ENCODE results near the gene FAT1.
"Not testable (repeated sequence)": the region's sequence is repeated elsewhere in the genome, so short reads cannot be mapped to it uniquely, and the experiment has no call there.

FAT1 gene

DNA sequence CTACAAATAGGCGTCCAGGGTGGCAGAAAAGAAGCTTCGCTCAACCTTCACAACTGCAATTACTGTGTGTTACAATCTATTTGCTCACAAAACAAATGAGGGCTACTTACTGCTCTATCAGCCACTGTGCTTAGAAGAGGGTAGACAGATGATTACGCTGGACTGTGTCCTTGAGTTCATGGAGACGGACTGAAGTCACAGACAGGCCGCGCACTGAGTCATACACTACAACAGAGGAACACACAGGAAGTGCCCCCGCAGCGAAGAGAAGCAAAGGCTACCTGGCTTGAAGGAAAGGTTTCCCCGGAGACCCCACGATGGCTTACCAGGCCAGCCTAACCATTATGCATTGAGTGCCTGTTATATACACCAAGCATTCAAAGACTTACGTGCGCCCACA lies 25.6 kb downstream of the FAT1 start:
- no peak for DNase-seq (ENCODE audit: low spot score)

DNA sequence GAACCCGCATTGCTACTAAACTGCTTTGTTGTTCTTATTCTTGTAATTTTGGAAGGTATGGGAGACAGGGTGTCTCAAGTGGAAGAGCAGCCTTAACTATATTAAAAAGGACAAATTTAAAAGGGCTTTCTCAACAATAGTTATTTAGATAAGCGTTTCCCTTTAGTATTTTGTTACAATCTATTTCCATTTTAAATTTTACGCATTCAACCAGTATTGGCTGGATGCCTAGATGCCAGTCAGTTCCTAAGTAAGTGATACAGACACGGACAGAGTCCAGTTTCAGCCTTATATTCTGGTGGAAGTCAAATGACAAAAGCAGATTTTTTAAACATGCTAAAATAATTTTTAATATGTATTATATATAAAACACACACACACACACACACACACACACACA lies 28.3 kb downstream of the FAT1 start:
- no peak for DNase-seq (ENCODE audit: low spot score)

DNA sequence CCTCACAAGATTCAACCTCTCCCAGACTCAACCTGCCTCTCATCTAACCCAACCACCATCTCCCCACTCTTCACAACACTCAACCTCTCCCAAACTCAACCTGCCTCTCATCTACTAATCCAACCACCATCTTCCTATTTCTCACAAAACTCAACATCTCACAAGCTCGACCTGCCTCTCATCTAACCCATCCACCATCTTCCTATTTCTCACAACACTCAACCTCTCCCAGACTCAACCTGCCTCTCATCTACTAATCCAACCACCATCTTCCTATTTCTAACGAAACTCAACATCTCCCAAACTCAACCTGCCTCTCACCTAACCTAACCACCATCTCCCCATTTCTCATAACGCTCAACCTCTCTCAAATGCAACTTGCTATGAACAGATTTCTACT lies 29.8 kb downstream of the FAT1 start:
- no peak for DNase-seq (ENCODE audit: low spot score)

DNA sequence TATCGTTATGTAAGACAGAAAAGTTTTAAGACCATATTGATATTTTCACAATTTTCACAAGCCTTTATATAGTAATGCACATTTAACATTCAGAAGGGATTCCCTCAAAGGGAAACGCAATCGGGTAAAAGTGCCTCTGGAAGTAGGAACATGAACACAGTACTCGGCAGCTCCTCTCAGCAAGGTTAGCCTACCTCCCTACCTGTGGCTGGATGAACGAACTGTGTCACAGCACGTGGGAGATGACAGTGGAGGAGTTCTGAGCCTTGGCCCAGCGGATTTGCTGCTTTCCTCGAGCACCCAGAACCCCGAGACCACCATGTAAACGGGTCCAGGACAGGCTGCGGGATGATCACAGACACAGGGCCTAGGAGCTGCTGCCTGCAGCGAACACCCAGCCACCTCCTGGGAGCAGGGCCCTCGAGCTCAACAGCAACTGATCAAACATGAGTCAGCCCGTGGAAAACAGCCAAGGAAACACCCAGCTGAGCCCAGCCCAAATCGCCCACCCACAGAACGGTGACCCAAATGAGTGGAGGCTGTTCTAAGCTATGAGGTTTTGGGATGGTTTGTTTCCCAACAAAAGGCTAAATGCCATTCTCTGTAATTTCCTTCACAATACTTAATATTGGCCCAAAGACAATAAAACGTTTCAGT lies 30.4 kb downstream of the FAT1 start:
- peak; percentile 82 for DNase-seq (ENCODE audit: low spot score)

DNA sequence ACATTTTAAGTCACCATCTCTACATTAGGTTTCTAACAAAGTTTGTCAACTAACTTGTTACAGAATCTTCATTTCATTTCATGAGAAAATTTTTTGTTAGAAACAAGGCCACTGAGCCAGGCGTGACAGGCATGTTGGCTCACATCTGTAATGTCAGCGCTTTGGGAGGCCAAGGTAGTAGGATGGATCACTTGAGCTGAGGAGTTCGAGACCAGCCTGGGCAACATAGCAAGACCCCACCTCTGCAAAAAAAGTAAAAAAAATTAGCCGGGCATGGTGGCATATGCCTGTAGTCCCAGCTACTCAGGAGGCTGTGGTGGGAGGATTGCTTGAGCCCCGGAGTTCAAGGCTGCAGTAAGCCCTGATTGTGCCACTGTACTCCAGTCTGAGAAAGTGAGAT lies 32.3 kb downstream of the FAT1 start:
- DNase-seq (ENCODE audit: low spot score): no peak

DNA sequence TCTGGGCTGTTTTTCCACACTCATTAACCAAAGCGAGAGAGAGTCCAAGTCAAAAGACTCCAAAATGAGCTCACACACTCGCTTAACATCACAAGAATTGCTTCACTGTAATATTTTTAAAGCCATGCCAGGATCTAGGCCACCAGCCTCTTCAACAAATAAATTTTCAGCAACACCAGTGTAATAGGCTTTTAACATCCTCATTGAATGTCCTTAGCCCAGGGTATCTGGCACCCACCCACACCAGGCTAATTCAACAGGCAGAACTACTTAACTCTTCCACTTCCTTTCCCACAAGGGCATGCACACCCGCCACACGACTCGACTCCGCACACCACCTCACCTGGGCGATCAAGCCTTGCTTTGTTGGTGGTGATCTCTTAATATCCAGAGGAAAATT lies 34.2 kb downstream of the FAT1 start:
- no peak for DNase-seq (ENCODE audit: low spot score)

DNA sequence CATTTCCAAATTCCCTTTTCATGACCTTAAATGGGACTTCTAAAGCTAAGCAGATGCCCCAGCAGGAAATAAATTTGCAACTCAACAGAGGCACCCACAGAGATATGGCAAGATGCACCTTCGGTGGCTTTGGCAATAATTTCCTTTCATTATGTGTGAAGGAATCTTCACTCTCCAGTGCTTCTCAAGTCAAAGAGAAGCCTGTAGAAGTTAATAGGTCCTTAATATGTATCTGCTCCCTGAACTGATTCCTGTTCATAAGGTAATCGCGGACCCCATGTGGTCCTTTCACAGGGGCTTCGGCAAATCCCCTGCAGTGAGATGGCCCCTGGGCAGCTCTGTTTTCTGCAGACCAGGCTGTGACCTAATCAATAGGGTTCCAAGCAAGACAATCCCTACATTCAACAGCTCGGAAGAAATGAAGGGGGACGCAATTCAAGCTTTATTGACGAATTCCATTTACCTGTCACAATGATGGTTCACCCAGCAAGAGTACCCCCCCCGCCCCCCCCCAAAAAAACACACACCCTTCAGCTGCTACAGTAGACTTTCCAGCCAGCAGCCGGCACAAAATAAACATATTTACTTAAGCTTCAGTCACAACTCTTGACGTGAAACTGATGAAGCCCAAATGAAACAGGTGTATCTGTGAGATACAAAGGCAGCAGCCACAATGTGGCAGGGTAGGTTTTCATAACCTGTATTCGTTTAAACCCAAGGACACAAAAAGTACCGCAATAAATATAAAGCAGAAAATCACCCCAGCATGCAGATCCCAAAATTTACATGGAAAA lies 35.3 kb downstream of the FAT1 start:
- no peak for DNase-seq (ENCODE audit: low spot score)

DNA sequence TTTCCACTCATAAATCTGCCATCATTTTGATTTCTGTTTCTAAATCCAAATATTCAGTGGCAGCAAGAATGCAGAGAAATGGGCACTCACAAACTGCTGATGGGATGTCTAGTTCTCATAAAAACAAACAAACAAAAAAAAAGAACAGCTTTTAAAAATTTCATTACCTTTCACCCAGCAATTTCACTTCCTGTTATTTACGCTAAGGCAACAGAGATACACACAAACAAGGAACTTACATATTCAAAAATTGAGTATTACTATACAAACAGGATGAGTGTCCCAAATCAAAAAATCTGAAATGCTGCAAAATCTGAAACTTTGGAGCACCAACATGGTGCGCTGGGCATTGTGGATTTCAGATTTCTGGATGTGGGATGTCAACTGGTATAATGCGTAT lies 36.4 kb downstream of the FAT1 start:
- DNase-seq (ENCODE audit: low spot score): no peak

DNA sequence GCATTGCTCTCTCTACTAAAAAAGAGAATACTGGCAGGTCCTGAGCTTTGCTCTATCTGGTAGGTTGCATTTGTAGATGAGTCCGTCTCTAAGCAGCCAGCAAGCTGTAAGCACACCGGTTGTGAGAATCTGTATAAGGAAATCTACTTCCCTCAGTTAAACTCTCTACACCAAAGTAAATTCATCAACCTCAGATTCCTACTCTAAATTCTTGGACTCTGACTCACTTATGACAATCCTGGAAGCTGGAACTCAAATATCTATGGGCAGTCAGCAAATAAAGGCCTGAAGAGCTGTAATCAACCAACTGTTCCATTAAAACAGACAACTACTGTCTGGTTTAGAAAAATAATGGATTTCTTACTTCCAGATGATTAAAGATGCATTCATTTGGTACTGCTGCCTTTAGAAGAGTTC lies 37.9 kb downstream of the FAT1 start:
- DNase-seq (ENCODE audit: low spot score): peak; percentile 77

DNA sequence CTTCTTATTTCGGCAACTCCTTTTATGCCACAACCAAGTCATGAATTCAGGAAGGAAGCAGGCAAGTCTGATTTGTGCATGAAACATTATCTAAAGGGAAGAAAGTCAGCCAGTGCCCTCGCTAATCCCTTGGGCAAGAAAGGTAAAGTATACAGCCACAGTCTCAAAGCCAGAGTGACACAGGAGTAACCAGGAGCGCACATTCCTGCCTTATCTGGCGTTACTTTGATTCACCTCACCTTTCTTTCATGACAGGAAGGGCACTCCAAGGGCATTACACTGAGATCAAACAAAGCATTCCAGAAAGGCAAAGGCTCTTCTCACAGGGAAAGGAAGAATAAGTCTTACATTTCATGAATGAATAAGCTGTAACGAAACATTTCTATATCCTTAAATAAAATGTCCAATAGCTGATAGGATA lies 38.8 kb downstream of the FAT1 start:
- no peak for DNase-seq (ENCODE audit: low spot score)

DNA sequence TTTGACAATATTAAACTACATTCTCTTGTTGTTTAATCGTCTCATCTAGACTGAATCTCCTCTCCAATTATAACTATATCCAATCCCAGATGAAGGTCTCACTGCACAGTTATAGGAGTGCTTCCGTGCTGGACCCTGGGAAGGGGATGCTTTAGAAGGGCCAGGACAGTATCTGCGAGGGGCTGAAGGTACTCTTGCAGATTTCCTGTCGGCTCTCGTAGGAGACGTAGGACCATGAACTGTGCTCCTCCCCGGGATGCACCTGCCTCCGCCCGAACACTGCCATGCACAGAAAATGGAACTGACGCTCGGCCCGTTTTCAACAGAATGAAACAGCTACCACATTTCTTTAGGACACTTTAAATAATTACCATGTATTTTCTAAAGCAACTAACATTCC lies 39.4 kb downstream of the FAT1 start:
- no peak for DNase-seq (ENCODE audit: low spot score)

DNA sequence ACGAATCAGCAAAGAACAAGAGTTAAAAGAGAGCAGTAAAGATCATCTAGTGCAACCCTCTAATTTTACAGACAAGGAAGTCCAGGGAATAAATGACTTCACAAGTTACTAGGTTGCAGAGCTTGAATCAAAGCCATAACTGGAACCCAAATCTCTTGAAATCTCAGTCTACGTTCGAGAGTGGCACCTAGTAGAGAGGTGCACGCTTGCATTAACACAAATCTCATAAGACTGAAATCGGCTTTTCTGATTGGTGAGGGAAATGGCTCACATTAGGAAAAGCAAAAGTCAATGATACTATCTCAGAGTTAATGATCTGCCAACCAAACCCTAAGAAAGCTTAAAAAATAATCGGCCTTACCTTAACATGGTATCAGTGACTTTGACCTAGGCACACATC lies 43.0 kb downstream of the FAT1 start:
- no peak for DNase-seq (ENCODE audit: low spot score)

DNA sequence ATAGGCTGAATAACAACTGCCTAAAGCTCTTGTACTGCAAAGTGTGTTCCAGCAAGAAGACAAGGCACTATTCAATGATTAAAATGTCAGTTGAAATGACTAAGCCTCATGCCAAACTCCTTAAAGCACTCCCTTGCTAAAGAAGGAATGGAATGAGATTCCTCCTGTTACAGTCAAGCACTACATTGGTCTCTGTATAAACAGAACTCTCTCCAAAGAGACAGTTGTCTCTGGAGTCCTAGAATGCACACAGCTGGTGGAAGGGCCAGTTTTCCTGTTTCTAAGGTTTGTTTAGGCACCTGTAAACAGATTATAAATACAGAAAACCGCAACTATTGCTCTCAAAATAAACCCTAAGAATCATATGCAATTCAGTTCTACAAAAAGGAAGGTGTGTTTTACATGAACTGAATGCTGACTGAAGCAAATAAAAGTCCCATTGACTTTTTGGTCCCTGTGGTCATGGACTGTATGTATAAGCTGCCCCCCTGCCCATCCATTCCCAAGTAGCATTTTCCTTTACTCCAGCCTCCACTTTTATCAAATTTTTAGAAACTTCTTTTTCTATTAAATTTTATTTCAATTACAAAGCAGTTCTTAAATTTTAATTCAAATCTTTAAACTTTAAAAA lies 47.0 kb downstream of the FAT1 start:
- peak; percentile 83 for DNase-seq (ENCODE audit: low spot score)

DNA sequence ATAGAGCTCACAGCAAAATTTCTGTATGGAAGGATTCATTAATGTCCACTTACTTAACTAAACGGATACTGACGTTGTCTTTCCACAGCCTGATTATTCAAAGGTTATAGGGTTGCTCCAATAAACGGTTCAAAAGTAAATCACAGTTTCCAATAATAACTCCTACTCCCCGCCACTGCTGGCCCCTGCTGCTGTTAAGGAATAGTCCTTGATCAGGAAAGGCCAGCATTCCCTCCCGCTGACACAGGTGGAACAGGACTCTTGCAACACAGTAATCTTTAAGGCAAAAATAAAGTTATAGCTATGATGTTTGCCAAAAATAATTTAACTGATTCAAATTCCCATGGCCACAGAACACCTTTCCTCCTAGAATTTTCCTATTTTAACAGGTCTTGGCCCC lies 53.9 kb downstream of the FAT1 start:
- no peak for DNase-seq (ENCODE audit: low spot score)

DNA sequence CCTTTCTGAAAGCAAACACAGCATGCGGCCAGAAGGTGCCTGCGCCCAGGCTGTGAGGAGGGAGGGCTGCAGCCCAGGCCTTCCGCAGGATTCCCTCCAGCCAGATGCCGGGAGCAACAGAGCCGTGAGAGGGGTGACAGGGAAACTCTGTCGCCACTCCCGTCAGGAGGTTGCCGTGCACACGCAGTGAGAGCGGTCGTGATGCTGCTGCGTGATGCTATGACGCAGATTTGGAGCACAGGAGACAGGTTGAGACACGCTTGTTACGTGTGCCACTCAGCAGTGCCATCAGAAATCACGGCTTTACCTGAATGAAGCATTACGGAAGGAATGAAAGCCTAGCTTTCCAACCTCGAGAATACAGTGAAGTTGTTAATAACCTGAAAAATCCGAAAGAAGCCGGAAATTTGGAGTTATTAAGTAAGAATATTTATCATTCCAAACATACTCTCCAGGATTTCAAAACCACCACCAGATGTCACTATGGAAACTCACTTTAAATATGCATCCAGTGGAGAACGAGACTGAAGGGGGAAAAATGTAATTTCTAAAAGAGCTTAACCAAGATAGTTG lies 54.4 kb downstream of the FAT1 start:
- DNase-seq (ENCODE audit: low spot score): peak; percentile 56

DNA sequence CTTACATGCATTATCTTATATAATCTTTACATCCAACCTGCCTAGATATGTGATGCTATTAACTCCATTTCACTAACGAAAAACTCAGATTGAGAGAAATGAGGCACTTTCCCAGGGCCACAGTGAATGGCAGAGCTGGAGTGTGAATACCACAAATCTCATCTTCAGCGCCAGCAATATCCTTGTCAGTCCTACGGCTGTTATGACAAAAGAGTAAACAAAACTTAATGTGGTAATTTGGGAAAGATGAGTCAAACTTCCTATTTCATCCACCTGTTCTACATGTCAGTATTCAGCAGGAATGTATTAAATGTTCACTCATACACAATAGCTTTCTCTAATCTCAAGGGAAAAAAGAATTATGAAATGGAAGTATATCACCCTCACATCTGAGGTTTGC lies 56.9 kb downstream of the FAT1 start:
- DNase-seq (ENCODE audit: low spot score): no peak

DNA sequence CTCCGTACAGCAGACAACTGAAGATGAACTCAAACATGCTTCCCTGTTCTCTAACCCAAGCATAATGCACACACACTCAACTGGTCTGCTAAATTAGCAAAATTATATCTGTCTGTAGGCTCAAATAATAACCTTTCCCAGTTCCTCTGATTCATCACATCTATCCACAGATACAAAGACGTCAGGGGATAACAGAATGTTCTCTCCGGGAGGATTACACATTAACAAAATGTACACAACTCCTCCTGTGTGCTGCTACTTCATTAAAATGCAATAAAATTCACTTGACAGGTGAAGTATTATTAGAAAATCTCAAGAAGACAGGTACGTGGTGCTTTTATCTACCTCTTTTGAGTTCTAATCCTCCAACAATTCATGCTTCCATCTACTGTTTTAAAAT lies 57.4 kb downstream of the FAT1 start:
- no peak for DNase-seq (ENCODE audit: low spot score)

DNA sequence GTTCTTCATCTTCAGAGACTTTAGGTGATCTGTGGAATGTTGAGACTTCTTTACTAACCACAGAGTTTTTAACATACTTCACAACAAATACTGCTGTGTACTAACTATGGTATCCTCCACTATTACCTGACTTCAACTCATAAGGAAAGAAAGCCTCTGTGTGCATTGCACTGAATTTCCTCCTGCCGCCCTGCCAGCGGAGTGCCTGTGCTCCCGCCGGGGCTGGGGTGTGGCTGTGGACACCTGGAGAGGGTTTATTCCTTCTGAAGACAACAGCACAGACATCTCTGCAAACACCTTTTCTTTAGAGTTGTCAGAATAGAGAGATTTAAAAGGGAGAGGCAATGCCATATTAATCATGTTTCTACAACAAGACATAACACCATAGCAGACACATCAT lies 63.3 kb downstream of the FAT1 start:
- no peak for DNase-seq (ENCODE audit: low spot score)

DNA sequence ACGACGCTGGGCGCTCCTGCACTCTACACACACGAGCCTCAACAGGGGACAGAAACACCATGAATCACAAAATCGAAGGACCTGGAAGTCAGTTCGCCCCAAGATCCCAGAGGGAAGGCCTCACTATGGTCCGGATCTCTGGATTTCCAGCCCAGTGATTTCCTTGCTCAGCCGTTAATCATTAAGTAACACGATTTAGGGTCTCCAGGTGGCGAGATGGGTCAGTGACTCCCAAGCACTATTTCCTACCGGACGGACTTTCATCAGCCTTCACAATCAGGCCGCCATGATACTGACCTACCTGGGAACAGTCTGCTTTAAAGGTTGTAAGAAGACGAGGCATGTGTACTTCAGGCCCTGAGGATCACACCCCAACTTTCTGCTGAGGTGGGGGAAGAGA lies 63.7 kb downstream of the FAT1 start:
- DNase-seq (ENCODE audit: low spot score): no peak

DNA sequence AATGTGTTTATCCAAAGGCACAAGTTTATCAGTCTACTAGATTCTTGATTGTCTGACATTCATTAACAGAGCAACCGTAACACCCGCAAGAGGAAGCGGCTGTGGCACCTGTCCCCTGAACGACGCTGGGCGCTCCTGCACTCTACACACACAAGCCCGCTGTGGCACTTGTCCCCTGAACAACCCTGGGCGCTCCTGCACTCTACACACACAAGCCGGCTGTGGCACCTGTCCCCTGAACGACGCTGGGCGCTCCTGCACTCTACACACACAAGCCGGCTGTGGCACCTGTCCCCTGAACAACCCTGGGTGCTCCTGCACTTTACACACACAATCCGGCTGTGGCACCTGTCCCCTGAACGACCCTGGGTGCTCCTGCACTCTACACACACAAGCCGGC lies 64.2 kb downstream of the FAT1 start:
- DNase-seq (ENCODE audit: low spot score): not testable (repeated sequence)

DNA sequence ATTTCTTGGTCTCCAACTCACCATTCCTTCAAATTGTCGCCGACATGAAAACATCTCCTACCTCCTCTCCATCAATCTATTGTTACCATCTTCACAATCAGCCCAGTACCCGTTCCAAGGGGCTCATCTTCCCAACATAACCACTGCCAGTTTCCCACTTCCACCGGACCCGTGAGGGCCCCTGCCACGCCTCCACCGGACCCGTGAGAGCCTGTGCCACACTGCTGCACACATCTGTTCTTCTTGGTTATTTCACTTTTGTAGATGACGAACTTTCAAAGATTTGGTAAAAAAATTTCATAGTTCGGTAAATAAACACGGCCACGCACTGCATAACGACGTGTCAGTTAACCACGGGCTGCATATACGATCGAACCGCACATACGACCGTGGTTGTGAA lies 65.0 kb downstream of the FAT1 start:
- no peak for DNase-seq (ENCODE audit: low spot score)

DNA sequence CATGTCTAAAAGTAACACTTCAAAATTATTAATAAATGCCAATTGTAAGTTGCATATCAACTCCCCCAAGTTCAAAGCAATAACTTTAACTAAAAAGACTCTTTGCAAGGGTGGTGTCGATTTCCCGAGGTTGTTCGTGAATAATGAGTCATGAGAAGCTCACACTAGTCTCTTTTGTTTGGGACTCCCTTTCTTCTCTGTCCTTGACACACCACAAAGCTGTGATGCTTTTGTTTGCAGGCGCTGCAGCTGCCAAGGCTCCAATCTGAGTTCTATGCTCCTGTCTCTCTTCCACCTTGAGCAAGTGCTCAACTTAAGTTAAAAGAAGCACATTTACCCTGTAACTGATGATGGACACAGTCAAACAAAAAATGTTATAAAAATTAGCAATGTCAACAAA lies 65.9 kb downstream of the FAT1 start:
- peak; percentile 89 for DNase-seq (ENCODE audit: low spot score)

DNA sequence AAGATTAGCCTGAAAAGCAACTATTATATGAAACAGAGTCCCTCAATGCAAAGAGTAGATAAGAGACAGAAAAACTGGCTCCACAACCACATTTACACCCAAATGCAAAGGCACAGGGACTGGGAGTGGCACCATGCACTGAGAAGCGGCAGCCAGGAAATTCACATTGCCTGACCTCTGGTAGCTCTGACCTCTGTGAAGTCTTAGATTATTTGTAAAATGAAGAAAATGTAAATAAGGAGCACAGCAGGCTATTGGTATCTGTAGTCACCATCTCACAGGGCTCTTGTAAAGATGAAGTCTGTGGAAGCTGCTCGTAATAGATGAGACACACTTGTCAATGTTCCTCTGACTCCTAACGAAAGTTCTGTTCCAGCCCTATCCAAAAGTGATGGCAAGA lies 69.7 kb downstream of the FAT1 start:
- no peak for DNase-seq (ENCODE audit: low spot score)
